ENCODE data around the gene CDC27.
A peak's percentile ranks its signal among the peaks of the same experiment; 100 is the strongest.
"Not testable (repeated sequence)": the region's sequence is repeated elsewhere in the genome, so short reads cannot be mapped to it uniquely, and the experiment has no call there.

CDC27 gene

GRCh38 chr17:47188876-47189731 is at the start of gene CDC27:
Gene CDC27 (minus strand): TSS chr17:47189295. CDS start chr17:47189172, 123 bp downstream.
- DNase-seq: peak; percentile 73 to 100 (median 94)

GRCh38 chr17:47238321-47239010 is 49.4 kb upstream of the CDC27 start:
- DNase-seq: no peak

- no peak for DNase-seq
Observed at GRCh38 chr17:47237841-47238240, 48.7 kb upstream of the CDC27 start.

- DNase-seq: no peak
Observed at GRCh38 chr17:47235923-47236322, 46.8 kb upstream of the CDC27 start.

GRCh38 chr17:47235506-47235905 is 46.4 kb upstream of the CDC27 start:
- no peak for DNase-seq

GRCh38 chr17:47232465-47232864 is 43.4 kb upstream of the CDC27 start:
- no peak for DNase-seq

GRCh38 chr17:47231866-47232265 is 42.8 kb upstream of the CDC27 start:
- DNase-seq: no peak

- no peak for DNase-seq
Observed at GRCh38 chr17:47231334-47231733, 42.2 kb upstream of the CDC27 start.

- DNase-seq: no peak
Observed at GRCh38 chr17:47230864-47231263, 41.8 kb upstream of the CDC27 start.

- DNase-seq: peak in 52 of 56 donors; percentile 10 to 87 (median 56)
Observed at GRCh38 chr17:47229535-47230443, 40.7 kb upstream of the CDC27 start.

- DNase-seq: no peak
Observed at GRCh38 chr17:47227862-47228261, 38.8 kb upstream of the CDC27 start.

- DNase-seq: no peak
Observed at GRCh38 chr17:47225911-47226688, 37.0 kb upstream of the CDC27 start.

- peak in 1 of 56 donors; percentile 22 for DNase-seq
Observed at GRCh38 chr17:47225436-47225858, 36.4 kb upstream of the CDC27 start.

- DNase-seq: no peak
Observed at GRCh38 chr17:47224966-47225365, 35.9 kb upstream of the CDC27 start.

GRCh38 chr17:47224077-47224476 is 35.0 kb upstream of the CDC27 start:
- DNase-seq: not testable (repeated sequence)

- DNase-seq: no peak
Observed at GRCh38 chr17:47223460-47223859, 34.4 kb upstream of the CDC27 start.

GRCh38 chr17:47223007-47223406 is 33.9 kb upstream of the CDC27 start:
- DNase-seq: no peak

- no peak for DNase-seq
Observed at GRCh38 chr17:47222047-47222446, 33.0 kb upstream of the CDC27 start.

- no peak for DNase-seq
Observed at GRCh38 chr17:47221154-47221553, 32.1 kb upstream of the CDC27 start.

GRCh38 chr17:47220531-47220999 is 31.5 kb upstream of the CDC27 start:
- no peak for DNase-seq

All from amygdala (tissue), 56 donors.